Inflammatory macrophage treated with lipopolysaccharide for 1 hour (primary cell): Measurements from ENCODE around the gene HAO2.

Experiments used
- DNase-seq, 2 donors: peaks; one replicate each; pipeline ENCODE4 v3.0.0-alpha.2; 2020 to 2022

Gene HAO2

DNA sequence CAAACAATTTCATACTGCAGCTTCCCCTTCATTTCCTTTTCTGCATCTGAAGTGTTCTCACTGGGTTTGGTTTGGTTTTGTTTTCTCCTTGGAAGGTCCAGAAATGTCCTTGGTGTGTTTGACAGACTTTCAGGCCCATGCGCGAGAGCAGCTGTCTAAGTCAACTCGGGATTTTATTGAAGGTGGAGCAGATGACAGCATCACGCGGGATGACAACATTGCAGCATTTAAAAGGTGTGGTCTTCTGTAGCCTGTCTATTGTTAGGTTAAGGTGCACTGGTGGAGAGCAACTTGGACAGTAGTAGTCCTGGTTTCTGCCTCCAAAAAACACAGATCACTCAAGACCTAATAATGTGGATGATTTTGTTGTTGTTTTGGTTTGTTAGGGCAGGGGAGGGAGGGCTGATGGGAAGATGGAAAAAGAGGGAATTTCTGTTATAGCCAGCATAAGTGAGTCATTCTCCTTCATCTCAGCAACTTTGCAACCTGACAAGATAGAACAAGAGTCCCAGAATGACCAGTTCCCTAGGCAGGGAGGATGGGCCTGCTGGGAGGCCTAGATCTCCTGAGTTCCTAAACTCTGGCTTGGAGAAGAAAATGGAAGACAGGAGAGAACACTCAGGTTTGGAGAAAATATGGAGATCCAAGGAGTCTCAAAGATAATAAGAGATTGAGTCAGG lies 12.5 kb downstream of the HAO2 start:
- DNase-seq = no peak

DNA sequence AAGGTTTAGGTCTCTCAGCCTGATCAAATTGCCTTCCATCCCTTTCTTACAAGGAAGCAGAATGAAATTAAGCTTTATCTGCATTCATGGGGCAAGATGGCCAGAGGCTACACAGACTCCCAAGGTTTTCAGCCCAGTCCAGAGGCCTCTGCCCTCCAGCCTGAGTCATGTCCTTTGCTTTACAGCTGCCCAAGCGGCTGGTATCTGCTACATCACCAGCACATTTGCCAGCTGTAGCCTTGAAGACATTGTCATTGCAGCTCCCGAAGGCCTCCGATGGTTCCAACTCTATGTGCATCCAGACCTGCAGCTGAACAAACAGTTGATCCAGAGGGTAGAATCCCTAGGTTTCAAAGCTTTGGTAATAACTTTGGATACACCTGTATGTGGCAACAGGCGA lies 16.0 kb downstream of the HAO2 start:
- no peak for DNase-seq

DNA sequence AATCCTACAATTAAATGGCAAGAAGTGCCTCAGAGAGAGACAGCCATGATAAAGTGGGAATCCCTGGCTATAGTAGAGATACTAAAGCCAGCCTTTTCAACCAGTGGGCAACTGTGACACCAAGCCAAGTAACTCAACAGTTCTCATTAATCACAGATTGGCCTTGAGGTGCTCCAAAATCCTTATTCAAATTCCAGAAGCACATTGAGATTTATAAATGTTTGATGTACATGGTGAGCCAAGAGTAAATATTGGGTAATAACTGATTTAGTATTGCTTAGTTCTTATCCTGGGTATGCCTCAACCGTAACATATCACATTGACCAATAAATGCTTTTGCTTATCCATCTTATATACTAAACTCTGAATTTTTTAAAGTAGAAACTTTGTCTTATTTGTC lies 17.1 kb downstream of the HAO2 start:
- no peak for DNase-seq

DNA sequence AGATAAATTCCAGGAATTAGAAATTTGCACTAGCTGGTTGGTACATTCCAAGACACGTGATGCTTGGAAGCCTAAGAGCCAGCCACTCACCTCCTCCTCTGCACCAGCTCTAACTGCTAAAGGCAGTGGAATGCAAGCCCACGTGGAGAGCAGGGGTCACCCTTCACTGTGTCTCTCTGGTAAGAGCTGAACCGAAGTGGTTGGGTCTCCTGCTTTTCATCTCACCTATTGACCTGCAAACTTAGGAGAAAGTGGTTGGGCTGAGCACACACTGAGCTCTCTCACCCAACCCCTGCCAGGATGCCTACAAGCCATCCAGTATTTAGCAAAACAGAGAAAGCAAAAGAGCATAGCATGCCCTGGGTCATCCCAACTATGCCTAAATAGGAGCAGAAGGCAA lies 19.3 kb downstream of the HAO2 start:
- DNase-seq = no peak

DNA sequence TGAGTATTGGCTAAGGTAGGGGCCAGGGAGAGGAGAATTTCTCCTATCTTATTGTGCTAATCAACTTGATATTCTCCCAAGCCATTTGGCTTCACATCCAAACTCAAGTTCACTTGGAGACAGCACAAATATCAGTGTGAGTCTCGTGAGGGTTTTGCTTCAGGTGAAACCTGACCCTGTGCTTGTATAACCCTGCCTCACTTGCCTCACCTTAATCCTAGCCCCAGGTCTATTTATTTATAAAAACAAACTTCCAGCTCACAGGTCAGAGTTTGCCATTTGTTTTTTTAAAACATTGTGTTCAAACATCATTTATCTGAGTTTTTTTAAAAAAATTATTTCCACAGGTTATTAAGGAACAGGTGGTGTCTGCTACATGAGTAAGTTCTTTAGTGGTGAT lies 19.9 kb downstream of the HAO2 start:
- DNase-seq = no peak

DNA sequence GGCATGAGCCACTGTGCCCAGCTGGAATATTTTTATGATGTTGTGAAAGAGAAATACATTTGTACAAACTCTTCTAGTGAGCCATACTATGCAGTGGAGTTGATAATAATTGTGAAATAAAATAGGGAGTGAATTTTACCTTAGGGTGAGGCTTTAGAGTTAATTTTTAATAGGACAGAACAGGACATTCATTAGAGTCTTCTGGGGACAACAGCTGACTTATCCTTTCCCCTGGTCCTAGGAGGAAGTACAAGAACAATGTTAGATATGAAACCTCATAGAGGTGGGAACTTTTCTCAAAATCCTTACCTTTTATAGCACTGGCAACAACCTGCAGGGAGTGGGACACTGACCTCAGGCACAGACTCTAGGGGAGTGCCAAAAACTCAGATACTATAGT lies 21.9 kb downstream of the HAO2 start:
- no peak for DNase-seq

DNA sequence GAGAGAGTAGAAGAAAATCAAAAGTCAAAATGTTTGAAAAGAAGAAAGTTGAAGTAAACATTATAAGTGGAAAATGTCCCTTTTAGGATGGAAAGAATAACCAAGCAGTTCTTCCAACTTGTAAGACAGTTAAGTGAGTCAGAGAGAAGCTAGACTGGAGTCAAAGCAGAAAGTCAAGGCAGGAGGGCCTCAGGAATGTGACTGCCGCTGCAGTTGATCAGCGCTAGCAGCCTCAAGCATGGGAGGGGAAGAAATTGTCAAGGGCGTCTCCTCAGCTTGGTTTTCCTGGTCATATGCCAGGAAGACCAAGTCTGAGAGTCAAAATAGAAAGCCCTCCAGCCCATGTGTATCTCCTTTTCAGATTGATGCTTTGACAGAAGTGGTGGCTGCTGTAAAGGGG lies 23.2 kb downstream of the HAO2 start:
- no peak for DNase-seq

DNA sequence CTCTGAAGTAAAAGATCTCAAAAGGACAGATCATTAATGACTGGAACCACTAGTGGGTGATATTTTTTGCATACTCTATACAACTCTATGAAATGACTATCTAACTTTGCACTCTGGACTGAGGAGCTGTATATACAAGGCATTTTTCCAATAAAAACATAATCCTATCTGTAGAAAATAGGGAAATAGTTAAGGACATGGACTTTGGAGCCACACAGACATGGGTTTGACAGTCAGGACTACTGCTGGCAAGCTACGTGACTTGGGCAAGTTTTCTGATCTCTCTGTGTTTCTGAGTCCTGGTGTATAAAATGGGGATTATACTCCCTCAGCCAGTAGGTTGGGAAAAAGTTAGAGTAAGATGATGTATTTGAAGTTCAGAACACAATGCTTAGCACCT lies 25.5 kb downstream of the HAO2 start:
- DNase-seq = no peak

DNA sequence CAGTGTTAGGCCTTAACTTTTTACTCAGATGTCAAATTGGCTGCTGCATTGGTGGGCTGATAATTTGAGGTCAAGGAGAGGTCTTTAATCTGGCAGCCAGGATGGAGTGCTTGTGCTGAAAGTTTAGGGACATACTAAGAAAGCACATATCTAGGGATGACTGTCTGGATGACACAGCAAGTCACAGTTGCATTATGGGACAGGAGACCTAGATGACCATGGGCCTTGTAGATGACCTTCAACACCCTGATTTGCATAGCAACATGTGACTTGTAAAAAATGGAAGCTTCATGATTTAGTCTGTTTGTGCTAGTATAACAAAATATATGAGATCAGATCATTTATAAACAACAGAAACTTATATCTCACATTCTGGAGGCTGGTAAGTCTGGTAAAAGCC lies 28.4 kb downstream of the HAO2 start:
- DNase-seq = no peak

DNA sequence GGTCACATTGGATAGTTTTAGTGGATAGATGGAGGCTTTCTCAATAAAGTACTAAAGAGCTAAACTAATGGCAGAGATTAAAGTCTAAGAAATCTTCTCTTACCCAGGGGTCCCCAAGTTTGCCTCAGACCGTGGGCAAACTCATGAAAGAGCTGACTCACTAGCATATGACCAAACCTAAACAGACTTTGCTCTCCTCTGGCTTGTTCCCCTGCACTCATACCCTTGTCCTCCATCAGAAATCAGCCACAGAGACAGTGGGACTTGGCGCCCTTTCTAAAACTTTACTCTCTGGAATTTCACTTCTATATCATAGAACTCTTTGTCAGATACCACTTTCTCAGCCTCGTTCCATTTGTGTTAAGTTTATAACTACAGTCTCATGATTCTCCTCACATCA lies 29.4 kb downstream of the HAO2 start:
- no peak for DNase-seq

DNA sequence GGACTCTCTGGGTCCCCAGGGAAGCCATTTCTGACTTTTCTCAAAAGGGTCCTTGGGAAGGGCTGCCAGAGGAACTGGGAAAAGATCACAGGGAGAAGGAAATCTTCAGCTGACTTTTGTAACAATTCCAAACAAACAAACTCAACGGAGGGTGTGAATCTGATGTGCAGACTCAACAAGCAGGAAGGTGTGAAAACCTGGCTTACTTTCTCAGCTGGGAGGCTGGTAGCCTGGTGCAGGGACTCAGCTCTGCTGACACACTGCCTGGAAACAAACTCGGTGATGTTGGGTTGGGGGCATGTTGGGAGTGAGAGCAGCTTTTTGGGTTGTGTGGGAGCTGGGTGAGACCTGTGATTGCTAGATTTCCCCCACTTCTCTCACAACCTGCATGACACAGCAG lies 36.2 kb downstream of the HAO2 start:
- no peak for DNase-seq

DNA sequence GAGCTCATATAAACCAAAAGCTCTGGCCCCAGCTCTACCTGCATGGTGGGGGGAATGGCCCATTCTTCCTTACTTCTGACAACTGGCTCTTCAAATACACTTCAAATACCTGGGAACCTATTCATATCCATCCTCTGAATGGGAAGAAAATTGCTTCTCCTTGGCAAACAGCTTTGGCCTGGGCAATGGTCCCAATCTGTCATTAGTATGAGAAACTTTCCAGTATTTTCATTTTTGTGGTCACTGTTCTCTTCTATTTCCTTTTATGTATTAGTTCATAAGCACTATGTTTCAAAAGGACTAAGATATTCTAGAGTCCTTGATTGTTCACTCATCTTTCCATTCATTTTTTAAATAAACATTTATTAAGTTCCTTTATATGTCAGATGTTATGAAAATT lies 41.1 kb downstream of the HAO2 start:
- no peak for DNase-seq

DNA sequence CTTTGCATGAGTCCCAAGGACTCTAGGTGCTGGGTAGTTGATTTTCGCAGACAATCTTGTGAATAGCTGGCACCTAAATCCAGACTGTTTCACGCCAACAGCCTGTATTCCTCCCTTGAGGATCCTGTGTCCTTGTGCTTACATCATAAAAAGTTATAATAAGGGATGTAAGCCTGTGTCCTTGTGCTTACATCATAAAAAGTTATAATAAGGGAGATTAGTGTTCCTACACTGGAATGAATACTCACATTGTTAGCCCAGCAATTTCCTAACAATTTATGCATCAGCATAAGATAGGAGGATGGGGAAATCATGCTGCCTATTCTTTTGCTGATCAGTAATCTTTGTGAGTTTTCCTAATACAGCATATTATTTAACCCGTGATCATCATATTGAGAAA lies 42.4 kb downstream of the HAO2 start:
- DNase-seq = no peak

DNA sequence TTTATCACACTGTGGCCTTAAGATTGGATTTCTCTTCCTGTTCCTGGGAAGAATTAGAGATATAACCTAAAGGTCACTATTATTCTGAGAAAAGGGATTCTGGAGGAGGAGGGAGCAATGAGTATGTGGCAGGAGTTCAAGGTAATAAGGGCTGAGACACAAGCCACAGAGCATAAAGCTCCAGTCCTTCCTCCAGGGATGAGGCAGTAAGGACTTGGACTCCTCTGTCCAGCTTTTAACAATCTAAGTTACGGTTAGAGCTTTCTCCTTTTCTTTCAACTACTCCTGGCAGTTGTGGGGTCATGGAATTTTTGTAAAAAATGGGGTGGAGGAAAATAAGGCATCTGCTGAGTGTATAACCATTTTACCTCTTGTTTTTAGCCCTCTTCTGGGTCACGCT lies 46.4 kb downstream of the HAO2 start, which contains the start of gene HSD3B2:
HSD3B2 (plus strand) TSS at position 201 of the 400 bp plus-strand sequence. CDS start 270 bp downstream, outside the sequence.
- DNase-seq = no peak

DNA sequence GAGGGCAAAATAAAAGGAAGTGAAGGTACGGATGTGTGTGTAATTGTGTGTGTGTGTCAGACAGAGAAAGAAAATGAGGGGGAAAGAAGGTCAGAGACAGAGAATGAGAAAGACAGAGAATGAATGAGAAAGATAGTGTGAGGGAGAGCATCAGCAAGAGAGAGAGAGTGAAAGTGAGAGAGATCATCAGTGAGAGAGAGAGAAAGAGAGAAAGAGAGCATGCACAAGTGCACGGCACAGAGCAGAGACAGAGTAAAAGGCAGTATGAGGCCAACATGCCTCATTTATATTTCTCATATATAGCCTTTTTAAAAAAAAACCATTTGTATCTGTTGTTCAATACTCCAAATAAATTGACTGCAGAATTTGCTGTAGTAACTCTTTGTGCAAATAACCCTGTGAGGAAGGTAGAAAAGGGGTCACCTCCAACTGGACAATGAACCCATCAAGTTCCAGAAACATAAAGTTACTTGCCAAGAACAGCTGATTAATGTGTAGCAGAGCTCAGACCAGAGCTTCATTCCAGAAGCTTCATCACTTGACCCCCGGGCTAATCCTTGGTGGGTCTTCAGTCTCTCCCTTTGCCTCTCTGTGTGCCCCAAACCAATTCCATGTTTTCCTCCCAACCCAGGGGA lies 47.5 kb downstream of the HAO2 start:
- DNase-seq = no peak

DNA sequence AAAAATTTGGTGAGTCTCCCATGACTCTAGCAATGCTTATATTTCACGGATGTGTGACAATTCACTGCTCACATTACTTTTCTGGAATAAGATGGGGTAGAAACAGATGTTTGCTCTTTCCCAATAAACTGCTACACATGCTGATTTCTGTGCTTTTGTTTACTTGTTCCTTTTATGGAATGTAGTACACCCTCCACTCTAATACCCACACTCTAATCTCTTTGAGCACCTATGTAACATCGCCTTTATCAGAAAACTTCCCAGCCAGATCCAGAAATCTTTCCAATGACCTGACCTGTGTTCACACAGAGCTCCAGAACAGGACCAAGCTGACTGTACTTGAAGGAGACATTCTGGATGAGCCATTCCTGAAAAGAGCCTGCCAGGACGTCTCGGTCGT lies 50.5 kb downstream of the HAO2 start:
- DNase-seq = no peak

DNA sequence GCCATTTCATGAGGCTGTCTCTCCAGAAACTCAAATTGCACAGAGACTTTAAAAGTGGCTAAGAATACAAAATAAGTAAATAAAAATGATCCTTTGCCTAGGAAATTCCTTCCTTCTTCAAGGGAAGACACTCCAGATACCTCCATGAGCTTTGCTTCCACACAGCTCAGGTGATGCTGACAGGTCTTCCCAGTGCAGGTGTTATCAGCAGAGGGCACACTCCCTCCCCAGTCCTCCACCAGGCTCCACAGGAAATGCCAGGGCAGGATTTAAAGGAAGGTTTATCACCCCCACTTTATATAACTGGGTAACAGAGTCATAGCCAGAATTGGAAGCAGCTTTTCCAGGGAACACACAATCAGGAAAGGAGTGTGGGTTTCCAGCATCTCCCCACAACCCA lies 52.1 kb downstream of the HAO2 start:
- DNase-seq = no peak

DNA sequence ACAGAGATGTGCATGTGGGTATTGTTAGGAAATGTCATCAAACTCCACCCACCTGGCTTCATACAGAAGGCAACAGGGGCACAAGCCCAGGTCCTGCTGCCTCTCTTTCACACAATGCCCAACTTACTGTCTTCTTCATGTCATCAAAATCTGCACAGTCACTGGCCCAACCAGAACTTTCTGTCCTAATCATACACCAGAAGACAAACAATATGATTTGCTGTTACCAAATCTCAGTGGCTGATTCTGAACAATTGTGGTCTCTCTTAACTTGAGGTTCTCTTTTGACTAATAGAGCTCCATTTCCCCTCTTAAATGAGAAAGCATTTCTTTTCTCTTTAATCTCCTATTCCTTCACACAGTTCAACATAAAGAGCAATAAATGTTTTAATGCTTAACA lies 54.0 kb downstream of the HAO2 start:
- DNase-seq = no peak

DNA sequence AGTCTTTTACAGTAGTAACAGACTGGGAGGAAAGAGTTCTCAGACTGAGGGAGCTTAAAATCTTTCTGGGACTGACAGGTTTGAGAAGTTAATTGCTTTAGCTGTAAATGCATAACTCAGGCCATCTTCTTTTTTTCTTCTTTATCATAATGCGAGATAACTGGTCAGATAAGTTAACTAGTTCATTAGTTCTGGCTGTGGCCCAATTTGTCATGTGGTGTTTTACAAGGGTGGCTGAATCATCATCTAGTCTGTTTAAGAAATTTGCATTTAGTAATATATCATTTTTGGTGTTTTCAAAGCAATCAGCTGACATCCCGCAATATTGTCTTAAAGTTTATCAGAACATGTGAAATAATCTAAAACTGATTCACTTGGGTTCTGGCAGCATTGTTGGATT lies 60.4 kb downstream of the HAO2 start:
- no peak for DNase-seq

DNA sequence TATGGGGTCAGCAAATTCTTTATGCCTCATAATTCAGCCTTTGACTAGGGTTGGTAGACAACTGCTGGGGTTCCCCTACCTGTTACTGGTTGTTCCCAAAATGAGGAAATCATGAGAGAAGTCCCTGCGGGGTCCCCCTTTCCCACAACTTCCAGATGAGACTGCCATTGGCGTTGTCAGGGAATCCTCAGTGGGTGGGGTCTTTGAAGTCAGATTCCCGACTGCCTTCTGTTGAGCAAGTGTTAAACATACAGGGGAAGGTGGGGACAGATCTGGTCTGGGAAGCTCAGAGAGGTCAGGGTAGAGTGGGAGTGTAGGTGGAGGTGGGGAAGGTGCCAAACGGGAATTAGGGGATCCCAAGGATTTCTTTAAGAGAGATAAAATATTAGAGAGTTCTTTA lies 61.1 kb downstream of the HAO2 start:
- no peak for DNase-seq

DNA sequence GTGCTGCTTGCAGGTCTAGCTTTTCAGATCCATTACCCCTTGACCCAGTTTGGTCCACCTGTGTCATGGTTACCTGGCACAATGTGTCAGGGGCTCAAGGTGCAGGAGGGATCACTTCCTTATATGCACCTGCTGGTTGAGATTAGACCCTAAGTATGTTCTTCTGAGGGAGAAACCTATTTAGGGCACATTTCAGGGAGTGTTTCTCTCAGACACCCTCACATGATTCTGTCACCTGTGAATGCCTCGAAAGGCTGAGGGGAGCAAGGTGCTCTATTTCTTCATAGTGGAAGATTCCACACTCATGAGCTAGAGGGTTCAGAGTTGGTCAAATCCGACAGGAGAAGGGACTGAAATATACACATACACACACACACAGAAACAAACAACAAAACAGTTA lies 61.9 kb downstream of the HAO2 start:
- DNase-seq = no peak

DNA sequence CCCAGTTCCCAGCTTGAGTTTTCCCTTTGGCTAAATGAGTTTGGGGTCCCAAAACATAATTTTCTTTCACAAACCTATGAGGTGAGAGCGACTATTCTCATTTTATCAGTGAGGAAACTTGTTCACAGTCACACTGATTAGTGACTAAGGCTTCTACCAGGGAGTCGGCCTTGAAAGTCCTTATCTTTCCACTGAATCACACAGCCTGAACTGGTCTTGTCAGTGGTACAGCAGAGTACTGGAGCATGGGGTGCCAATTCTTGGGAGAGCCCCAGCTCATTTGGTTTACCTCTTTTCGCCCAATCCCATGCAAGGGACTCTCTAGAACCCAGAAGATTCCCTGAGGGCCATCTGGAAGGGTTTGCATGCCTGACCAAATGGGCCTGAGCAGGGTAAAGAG lies 63.3 kb downstream of the HAO2 start:
- DNase-seq = no peak

DNA sequence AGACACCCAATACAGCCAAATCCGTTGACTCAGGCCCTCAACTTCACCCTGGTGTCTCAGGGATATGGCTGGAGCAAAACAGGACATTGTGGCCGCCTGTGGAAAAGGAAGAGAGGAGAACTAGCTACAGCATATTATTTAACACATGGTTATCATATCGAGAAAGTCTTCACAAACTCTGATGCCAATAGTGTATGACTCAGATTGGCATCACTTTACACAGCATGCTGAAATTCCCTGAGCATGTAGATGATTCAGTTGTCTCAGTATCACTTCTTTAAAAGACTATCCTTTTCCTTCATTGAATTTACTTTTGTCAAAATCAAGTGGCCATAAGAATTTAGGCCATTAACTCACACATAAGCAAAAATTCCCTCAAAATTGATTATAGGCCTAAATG lies 66.5 kb downstream of the HAO2 start:
- DNase-seq = no peak

DNA sequence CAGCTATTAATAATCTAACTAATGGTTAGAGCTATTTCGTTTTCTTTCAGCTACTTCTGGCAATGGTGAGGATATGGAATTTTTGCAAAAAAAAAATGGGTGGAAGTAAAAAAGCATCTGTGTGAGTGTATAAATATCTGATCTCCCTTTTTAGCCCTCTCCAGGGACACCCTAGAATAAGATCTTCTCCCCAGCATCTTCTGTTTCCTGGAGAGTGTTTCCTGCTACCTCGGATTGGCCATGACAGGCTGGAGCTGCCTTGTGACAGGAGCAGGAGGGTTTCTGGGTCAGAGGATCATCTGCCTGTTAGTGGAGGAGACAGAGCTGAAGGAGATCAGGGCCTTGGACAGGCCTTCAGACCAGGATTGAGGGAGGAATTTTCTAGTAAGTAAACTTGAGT lies 70.2 kb downstream of the HAO2 start:
- no peak for DNase-seq

DNA sequence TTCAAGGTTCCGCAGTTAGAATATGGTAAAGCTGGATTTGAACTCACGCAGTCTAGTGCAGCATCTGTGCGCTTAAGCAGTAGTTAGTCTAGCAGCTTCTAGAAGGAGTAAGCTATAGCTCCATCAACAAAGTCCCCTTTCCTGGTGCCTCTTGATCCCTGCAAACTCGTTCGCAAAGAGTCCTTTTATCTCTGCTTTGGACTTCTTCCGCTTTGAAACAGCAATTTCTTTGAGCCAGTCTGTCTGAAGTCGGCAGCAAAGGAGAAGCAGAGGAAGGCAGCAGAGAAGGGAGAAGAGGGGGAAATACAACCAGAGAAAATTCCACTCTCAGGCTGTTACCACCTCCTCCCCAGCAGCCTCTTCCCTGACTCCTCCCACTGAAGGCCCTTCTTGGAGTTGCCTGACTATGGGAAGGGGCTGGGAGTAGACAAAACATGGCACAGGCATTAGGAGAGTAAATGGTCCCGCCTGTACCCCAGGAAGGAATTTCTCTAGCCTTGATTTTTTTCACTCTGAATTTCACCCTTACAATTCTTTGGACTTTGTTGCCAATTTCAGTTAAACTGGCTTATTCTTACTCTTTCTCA lies 72.2 kb downstream of the HAO2 start:
- DNase-seq = no peak
